T-helper 1 cell treated with Interleukin-12 subunit alpha and Interleukin-12 subunit beta and Interleukin-4 antibody, amounts not matched to agents 30 ng/mL and 1 ng/mL, for 36 hours (primary cell): ENCODE results near the gene CDX1. TPM values are rescaled to one million over a fixed set of nuclear protein-coding genes. Genes with fewer than 3 reads are reported as not detected.

ENCODE experiments used
- intact Hi-C: fragments of 100-400 bp; cut with micrococcal nuclease; formaldehyde crosslinking; loops from one replicate; pipeline ENCODE4 v1.15.1; 2024
- total RNA-seq: library from RNA; stranded (reverse); gene quantifications from 2 replicates; pipeline ENCODE4 v1.2.3, GENCODE V29; 2022

Gene CDX1
- not detected in 2 replicates for total RNA-seq

GRCh38 chr5:150166650-150167511 lies at the start of gene CDX1:
Gene CDX1 (plus strand): TSS chr5:150166778. CDS start chr5:150166877, 99 bp downstream.
- intact Hi-C loops = no loop called here

GRCh38 chr5:150117945-150118560 lies 48.5 kb upstream of the CDX1 start:
- intact Hi-C loops = no loop called here

GRCh38 chr5:150118561-150119229 lies 47.9 kb upstream of the CDX1 start:
- intact Hi-C loops = no loop called here

GRCh38 chr5:150119421-150120061 lies 47.0 kb upstream of the CDX1 start:
- intact Hi-C loops = no loop called here

GRCh38 chr5:150120062-150120441 lies 46.5 kb upstream of the CDX1 start:
- intact Hi-C loops = no loop called here

- intact Hi-C loops = no loop called here
Observed at GRCh38 chr5:150120617-150121447, 45.7 kb upstream of the CDX1 start.

- intact Hi-C loops = loop anchor here (1.0 kb wide), 2 partner anchors 120 to 287 kb away; no protein-coding TSS in a partner anchor
Observed at GRCh38 chr5:150121448-150122157, 45.0 kb upstream of the CDX1 start.

GRCh38 chr5:150122158-150122510 lies 44.4 kb upstream of the CDX1 start:
- intact Hi-C loops = loop anchor here (1.0 kb wide), 2 partner anchors 121 to 288 kb away; no protein-coding TSS in a partner anchor

- intact Hi-C loops = loop anchor here (1.0 kb wide), 2 partner anchors 122 to 289 kb away; no protein-coding TSS in a partner anchor
Observed at GRCh38 chr5:150122536-150123481, 43.8 kb upstream of the CDX1 start.

GRCh38 chr5:150123542-150123941 lies 43.0 kb upstream of the CDX1 start:
- intact Hi-C loops = no loop called here

- intact Hi-C loops = no loop called here
Observed at GRCh38 chr5:150124111-150124557, 42.4 kb upstream of the CDX1 start.

GRCh38 chr5:150124596-150124995 lies 42.0 kb upstream of the CDX1 start:
- intact Hi-C loops = no loop called here

GRCh38 chr5:150125334-150125733 lies 41.2 kb upstream of the CDX1 start:
- intact Hi-C loops = no loop called here

GRCh38 chr5:150126199-150126920 lies 40.2 kb upstream of the CDX1 start:
- intact Hi-C loops = no loop called here

GRCh38 chr5:150126921-150127265 lies 39.7 kb upstream of the CDX1 start:
- intact Hi-C loops = no loop called here

GRCh38 chr5:150129454-150129812 lies 37.1 kb upstream of the CDX1 start:
- intact Hi-C loops = no loop called here

GRCh38 chr5:150129813-150130492 lies 36.6 kb upstream of the CDX1 start:
- intact Hi-C loops = loop anchor here (1.0 to 2.0 kb wide), 6 partner anchors 31 to 306 kb away; partner anchors contain the start of genes HMGXB3 and TIGD6
